ENCODE measurements around the gene DAPK1.

DAPK1 gene

DNA sequence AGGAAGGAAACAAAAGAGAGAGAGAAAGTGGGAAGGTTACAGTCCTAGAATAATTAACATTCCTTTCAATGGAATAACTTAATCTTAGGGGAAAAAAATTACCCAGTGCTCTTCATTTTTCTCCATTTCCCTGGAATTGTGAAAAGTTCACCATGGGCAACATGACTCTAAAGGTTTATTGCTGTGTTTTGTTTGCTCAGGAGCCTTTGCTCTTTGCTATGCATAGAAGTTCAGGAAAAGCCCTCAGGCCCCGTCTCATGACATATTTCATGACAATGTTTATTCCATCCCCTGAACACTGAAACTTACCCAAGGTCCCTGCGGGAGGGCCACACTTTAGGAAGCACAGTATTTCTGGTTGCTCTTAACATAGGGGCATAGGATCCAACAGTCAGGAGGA lies 218.5 kb downstream of the DAPK1 start:
- TF ChIP-seq, protein P1, sequence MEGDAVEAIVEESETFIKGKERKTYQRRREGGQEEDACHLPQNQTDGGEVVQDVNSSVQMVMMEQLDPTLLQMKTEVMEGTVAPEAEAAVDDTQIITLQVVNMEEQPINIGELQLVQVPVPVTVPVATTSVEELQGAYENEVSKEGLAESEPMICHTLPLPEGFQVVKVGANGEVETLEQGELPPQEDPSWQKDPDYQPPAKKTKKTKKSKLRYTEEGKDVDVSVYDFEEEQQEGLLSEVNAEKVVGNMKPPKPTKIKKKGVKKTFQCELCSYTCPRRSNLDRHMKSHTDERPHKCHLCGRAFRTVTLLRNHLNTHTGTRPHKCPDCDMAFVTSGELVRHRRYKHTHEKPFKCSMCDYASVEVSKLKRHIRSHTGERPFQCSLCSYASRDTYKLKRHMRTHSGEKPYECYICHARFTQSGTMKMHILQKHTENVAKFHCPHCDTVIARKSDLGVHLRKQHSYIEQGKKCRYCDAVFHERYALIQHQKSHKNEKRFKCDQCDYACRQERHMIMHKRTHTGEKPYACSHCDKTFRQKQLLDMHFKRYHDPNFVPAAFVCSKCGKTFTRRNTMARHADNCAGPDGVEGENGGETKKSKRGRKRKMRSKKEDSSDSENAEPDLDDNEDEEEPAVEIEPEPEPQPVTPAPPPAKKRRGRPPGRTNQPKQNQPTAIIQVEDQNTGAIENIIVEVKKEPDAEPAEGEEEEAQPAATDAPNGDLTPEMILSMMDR (IDR thresholded peaks at IDR 0.05; ENCODE audit: low read depth, low read length): no peak
- Histone ChIP-seq H3K27me3 (ENCODE audit: insufficient read depth, low read depth, severe bottlenecking) (no peaks in the 10 kb centered on the region), H3K9me3 (ENCODE audit: severe bottlenecking) (no peaks in the 10 kb centered on the region), H3K36me3 (no peaks in the 10 kb centered on the region), H3K27ac (no peak overlapping the region), H3K4me3 (ENCODE audit: low read depth, low read length) (no peak overlapping the region)
- DNase-seq: no peak

DNA sequence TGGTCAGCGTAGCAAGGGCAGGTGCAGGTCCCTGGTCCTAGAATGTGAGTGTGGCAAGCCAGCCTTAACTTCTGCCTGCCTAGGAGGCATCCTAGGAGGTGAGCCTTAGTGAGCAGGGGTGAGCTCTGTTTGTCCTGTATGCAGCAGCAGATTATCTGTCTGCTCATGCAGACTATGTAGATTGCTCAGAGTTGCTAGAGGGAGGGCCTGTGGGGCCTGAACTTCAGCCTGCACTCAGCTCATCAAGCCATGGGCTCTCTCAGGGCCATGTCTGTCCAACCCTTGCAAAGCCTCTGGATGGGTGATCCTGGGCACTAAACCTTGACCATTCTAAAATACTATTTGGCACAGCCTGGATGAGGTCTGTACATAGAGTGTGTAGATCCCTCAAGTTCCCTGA lies 219.8 kb downstream of the DAPK1 start:
- TF ChIP-seq, protein P1 (IDR thresholded peaks at IDR 0.05; ENCODE audit: low read depth, low read length): no peak
- Histone ChIP-seq H3K4me3 (ENCODE audit: low read depth, low read length) (no peak overlapping the region), H3K27me3 (ENCODE audit: insufficient read depth, low read depth, severe bottlenecking) (no peaks in the 10 kb centered on the region), H3K36me3 (no peaks in the 10 kb centered on the region), H3K9me3 (ENCODE audit: severe bottlenecking) (no peaks in the 10 kb centered on the region), H3K27ac (no peak overlapping the region)
- DNase-seq: no peak

DNA sequence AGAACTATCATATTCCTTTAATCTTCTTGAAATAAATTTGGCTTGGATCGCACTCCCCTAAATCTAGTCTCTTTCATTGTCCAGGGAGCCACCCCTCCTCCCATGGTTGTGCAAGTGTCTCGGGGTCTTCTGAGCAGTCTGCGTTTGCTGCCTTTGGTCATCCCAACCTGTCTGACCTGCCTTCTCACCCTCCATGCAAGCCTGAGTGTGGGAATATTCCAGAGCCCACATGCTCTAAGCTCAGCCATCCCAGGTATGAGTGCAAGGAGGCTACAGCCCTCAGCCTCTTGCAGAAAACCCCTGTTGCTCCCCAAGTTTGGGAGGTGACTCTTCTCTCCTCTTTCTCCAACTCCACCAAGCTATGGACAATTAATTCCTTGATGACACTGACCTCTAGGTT lies 220.6 kb downstream of the DAPK1 start:
- H3K36me3 ChIP-seq: no peaks in the 10 kb centered on the region
- H3K27me3 ChIP-seq (ENCODE audit: insufficient read depth, low read depth, severe bottlenecking): no peaks in the 10 kb centered on the region
- no peaks in the 10 kb centered on the region for H3K9me3 ChIP-seq (ENCODE audit: severe bottlenecking)
- no peak for DNase-seq
- TF ChIP-seq, protein P1 (IDR thresholded peaks at IDR 0.05; ENCODE audit: low read depth, low read length): no peak
- no peak overlapping the region for H3K27ac ChIP-seq
- H3K4me3 ChIP-seq (ENCODE audit: low read depth, low read length): no peak overlapping the region

DNA sequence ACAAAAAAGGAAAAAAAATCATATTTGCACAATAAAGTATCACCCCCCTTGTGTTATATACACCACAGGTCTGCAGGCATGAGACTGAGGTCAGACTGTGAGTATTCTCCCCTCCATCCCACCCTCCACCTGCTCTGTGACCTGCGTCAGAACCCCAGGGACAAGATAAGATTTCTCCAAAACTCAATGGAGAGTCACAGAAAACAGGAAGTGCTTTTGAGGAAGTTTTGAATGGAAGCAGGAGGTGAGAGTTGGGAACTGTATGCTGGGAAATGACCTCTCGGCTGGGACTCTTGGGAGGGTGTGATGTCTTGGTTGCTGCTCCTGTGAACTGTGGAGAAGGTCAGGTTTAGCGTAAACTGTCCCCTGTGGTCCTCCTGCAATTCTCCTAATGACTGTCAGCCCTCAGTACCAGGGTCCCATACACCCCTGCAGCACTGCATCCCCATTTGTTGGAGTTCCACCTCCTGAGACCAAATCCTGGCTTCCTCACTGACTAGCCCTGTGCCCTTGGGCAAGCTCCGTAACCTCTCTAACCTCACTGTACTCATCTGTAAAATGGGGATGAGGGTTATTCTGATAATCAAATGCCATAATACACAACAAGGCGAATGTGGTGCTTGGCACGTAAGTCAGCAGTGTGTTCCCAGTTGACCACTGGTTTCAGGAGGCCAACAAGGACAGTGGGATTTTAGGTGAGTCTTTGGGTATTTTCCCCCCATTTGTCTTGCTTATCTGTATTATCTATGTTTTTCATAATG lies 221.4 kb downstream of the DAPK1 start:
- Histone ChIP-seq H3K9me3 (ENCODE audit: severe bottlenecking) (no peaks in the 10 kb centered on the region), H3K27me3 (ENCODE audit: insufficient read depth, low read depth, severe bottlenecking) (no peaks in the 10 kb centered on the region), H3K4me3 (ENCODE audit: low read depth, low read length) (no peak overlapping the region), H3K27ac (no peak overlapping the region), H3K36me3 (no peaks in the 10 kb centered on the region)
- no peak for DNase-seq
- TF ChIP-seq, protein P1 (IDR thresholded peaks at IDR 0.05; ENCODE audit: low read depth, low read length): no peak

DNA sequence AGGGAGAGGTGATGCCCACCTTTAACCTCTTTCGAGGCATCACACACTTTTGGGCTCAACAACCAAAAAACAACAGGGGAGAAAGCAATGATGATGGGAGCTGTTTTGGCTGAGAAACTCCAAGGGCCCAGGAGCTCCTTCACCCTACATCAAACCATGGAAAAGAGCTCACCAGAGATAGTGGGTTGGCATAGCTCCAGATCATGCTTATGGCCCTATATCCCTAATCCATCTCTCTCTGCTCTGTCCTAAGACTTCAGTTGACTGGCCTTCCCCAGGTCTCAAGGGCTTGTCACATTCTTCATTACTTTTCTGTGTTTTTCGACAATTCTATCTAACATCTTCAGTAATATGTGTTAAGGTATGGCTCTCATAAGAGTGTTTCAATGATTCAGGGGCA lies 222.5 kb downstream of the DAPK1 start:
- Histone ChIP-seq H3K36me3 (no peaks in the 10 kb centered on the region), H3K27me3 (ENCODE audit: insufficient read depth, low read depth, severe bottlenecking) (no peaks in the 10 kb centered on the region), H3K27ac (no peak overlapping the region), H3K9me3 (ENCODE audit: severe bottlenecking) (no peaks in the 10 kb centered on the region), H3K4me3 (ENCODE audit: low read depth, low read length) (no peak overlapping the region)
- TF ChIP-seq, protein P1 (IDR thresholded peaks at IDR 0.05; ENCODE audit: low read depth, low read length): no peak
- DNase-seq: no peak
